Prostate gland (tissue), 2 donors: ENCODE data around the gene SNX19.

Experiments used
- CTCF ChIP-seq, 4 experiments: fragments of 200-600 bp in 2 of 4; fragments of 450-650 bp in 2 of 4; sonication (generic) in 2 of 4; IDR thresholded peaks; 1 replicate in 3 of 4; 2 replicates in 1 of 4; pipeline ENCODE4 v1.5.1; 2016 to 2019; ENCODE audit warnings: antibody characterized with exemption in 4 of 4, mild to moderate bottlenecking in 2 of 4, moderate library complexity in 2 of 4
- POLR2A ChIP-seq: fragments of 450-650 bp; IDR thresholded peaks from one replicate; pipeline ENCODE4 v1.6.1; 2016; ENCODE audit warnings: antibody characterized with exemption, mild to moderate bottlenecking
- POLR2AphosphoS5 ChIP-seq: sonication (generic); formaldehyde crosslinking; IDR thresholded peaks from one replicate; pipeline ENCODE4 v1.6.1; 2017; ENCODE audit warnings: antibody characterized with exemption

- no peak for TF ChIP-seq POLR2A
- TF ChIP-seq CTCF (IDR thresholded peaks at IDR 0.05): no peak
- no peak for TF ChIP-seq POLR2AphosphoS5
Observed at GRCh38 chr11:130837194-130837593, 79.1 kb downstream of the SNX19 start.
